ENCODE results near the gene NPAS3. TPM values are rescaled to one million over a fixed set of nuclear protein-coding genes. Genes with fewer than 3 reads are reported as not detected.
A peak's percentile ranks its signal among the peaks of the same experiment; 100 is the strongest.

The NPAS3 gene
- total RNA-seq, 2 experiments from 2014 or later: not detected

GRCh38 chr14:33836900-33837577 is 898.4 kb downstream of the NPAS3 start:
- Mint-ChIP-seq H3K36me3 (ENCODE audit: low read depth) (no peaks in the 10 kb centered on the region), H3K27me3 (no peaks in the 10 kb centered on the region), H3K9me3 (no peaks in the 10 kb centered on the region), H3K4me1 (ENCODE audit: low read depth) (no peaks in the 10 kb centered on the region), H3K4me3 (no peak overlapping the region), H3K27ac (no peak overlapping the region)
- intact Hi-C loops (cut with micrococcal nuclease): no loop called here
- DNase-seq (no peak), ATAC-seq (no peak)
- CTCF ChIA-PET: interaction anchor here (1.8 to 2.3 kb wide), 4 partner anchors 12 to 391 kb away, joined by 9 to 23 read pairs (median 12); no protein-coding TSS in a partner anchor
- no peak for TF ChIP-seq CTCF (IDR thresholded peaks at IDR 0.05)
- POLR2A ChIA-PET: no interaction called here

- intact Hi-C loops (cut with micrococcal nuclease): loop anchor here (2.0 kb wide), 1 partner anchor 389 kb away; no protein-coding TSS in a partner anchor
- POLR2A ChIA-PET: no interaction called here
- CTCF ChIA-PET: interaction anchor here (1.0 to 3.0 kb wide), 8 partner anchors 11 to 485 kb away, joined by 3 to 23 read pairs (median 10); no protein-coding TSS in a partner anchor
- Mint-ChIP-seq H3K9me3 (no peaks in the 10 kb centered on the region), H3K27ac (no peak overlapping the region), H3K27me3 (no peaks in the 10 kb centered on the region), H3K36me3 (ENCODE audit: low read depth) (no peaks in the 10 kb centered on the region), H3K4me3 (no peak overlapping the region), H3K4me1 (ENCODE audit: low read depth) (no peaks in the 10 kb centered on the region)
- no peak for TF ChIP-seq CTCF (IDR thresholded peaks at IDR 0.05)
- DNase-seq: no peak
- ATAC-seq: no peak
Observed at GRCh38 chr14:33837943-33838683, 899.4 kb downstream of the NPAS3 start.

GRCh38 chr14:33839193-33840076 is 900.8 kb downstream of the NPAS3 start:
- DNase-seq (peak; percentile 68), ATAC-seq (peak; percentile 55)
- ChIA-PET CTCF (interaction anchor here (0.6 to 3.0 kb wide), 28 partner anchors 9 to 489 kb away, joined by 3 to 30 read pairs (median 4); no protein-coding TSS in a partner anchor), POLR2A (no interaction called here)
- peak; percentile 75 for TF ChIP-seq CTCF (IDR thresholded peaks at IDR 0.05)
- Mint-ChIP-seq H3K27me3 (peaks cover 2% of the 10 kb centered on the region), H3K9me3 (no peaks in the 10 kb centered on the region), H3K4me3 (no peak overlapping the region), H3K4me1 (ENCODE audit: low read depth) (no peaks in the 10 kb centered on the region), H3K27ac (no peak overlapping the region), H3K36me3 (ENCODE audit: low read depth) (no peaks in the 10 kb centered on the region)
- intact Hi-C loops (cut with micrococcal nuclease): loop anchor here (2.0 to 10.0 kb wide), 2 partner anchors 387 to 485 kb away; no protein-coding TSS in a partner anchor

GRCh38 chr14:33840797-33841196 is 902.1 kb downstream of the NPAS3 start:
- CTCF ChIA-PET: interaction anchor here (0.8 to 3.0 kb wide), 21 partner anchors 10 to 491 kb away, joined by 3 to 30 read pairs (median 4); no protein-coding TSS in a partner anchor
- no peaks in the 10 kb centered on the region for H3K9me3 Mint-ChIP-seq
- DNase-seq (no peak), ATAC-seq (no peak)
- peaks cover 2% of the 10 kb centered on the region for H3K27me3 Mint-ChIP-seq
- no peaks in the 10 kb centered on the region for H3K4me1 Mint-ChIP-seq (ENCODE audit: low read depth)
- H3K27ac Mint-ChIP-seq: no peak overlapping the region
- H3K36me3 Mint-ChIP-seq (ENCODE audit: low read depth): no peaks in the 10 kb centered on the region
- H3K4me3 Mint-ChIP-seq: no peak overlapping the region
- POLR2A ChIA-PET: no interaction called here
- TF ChIP-seq CTCF (IDR thresholded peaks at IDR 0.05): no peak
- intact Hi-C loops (cut with micrococcal nuclease): loop anchor here (10.0 kb wide), 1 partner anchor 484 kb away; no protein-coding TSS in a partner anchor

Data from activated CD8-positive, alpha-beta T cell treated with anti-CD3 and anti-CD28 coated beads for 36 hours (primary cell).